Body of pancreas (tissue), 4 donors: ENCODE data around the gene SPNS3. TPM values are rescaled to one million over a fixed set of nuclear protein-coding genes. Genes with fewer than 3 reads are reported as not detected.

ENCODE experiments used
- ATAC-seq: fragments of 150-250 bp; one replicate; pipeline ENCODE4 v1.9.1; 2016
- DNase-seq, 4 donors: peaks; one replicate each; pipeline ENCODE4 v3.0.0-alpha.2; 2019
- H3K27ac ChIP-seq, 4 donors: fragments of 200-600 bp; sonication (generic); 1 replicate in 3 of 4; 2 replicates in 1 of 4; pipeline versions ENCODE4 v1.5.1 to v1.6.1; 2016 to 2019; ENCODE audit warnings: mild to moderate bottlenecking in 1 of 4, mixed read lengths in 1 of 4, moderate library complexity in 1 of 4
- H3K27me3 ChIP-seq, 2 donors: fragments of 200-600 bp; sonication (generic); one replicate each; pipeline ENCODE4 v1.6.0; 2016; ENCODE audit warnings: mild to moderate bottlenecking in 1 of 2
- H3K36me3 ChIP-seq, 2 donors: fragments of 200-600 bp; sonication (generic); replicated peaks in 1 of 2; 2 replicates each; pipeline ENCODE4 v1.5.1; 2016; ENCODE audit warnings: low read depth in 2 of 2; ENCODE audit not compliant: insufficient read depth in 1 of 2
- H3K4me1 ChIP-seq: fragments of 200-600 bp; sonication (generic); one replicate; pipeline ENCODE4 v1.6.0; 2016
- H3K4me3 ChIP-seq, 2 donors: fragments of 200-600 bp; sonication (generic); 1 replicate in 1 of 2; 2 replicates in 1 of 2; pipeline ENCODE4 v1.5.1; 2016 to 2019
- H3K9me3 ChIP-seq, 3 donors: fragments of 200-600 bp; sonication (generic); 1 replicate in 2 of 3; 2 replicates in 1 of 3; pipeline ENCODE4 v1.5.1; 2016
- POLR2A ChIP-seq, 3 donors: fragments of 450-650 bp; IDR thresholded peaks; one replicate each; pipeline ENCODE4 v1.6.1; 2016; ENCODE audit warnings: antibody characterized with exemption in 3 of 3, mild to moderate bottlenecking in 2 of 3
- WGBS, 2 donors: methylation state at CpG; one replicate each; pipeline ENCODE4 v1.1.5; 2017; 5-methylcytosine and 5-hydroxymethylcytosine counted together
- intact Hi-C: fragments of 100-400 bp; cut with DNase I; formaldehyde crosslinking; loops from one replicate; pipeline ENCODE4 v1.15.1; 2023
- total RNA-seq, 2 donors: library from RNA; depleted of rRNA; stranded (reverse); fragments of >200 nt; gene quantifications; one replicate each; pipeline ENCODE4 v1.1.0, GENCODE V29; 2016
- TF ChIP-seq, protein P1 (sequence below), 7 experiments: fragments of 450-650 bp in 4 of 7; fragments of 200-600 bp in 3 of 7; sonication (generic) in 3 of 7; IDR thresholded peaks; one replicate each; pipeline ENCODE4 v1.5.1; 2016 to 2019; ENCODE audit warnings: antibody characterized with exemption in 7 of 7

SPNS3 gene
- total RNA-seq, 2 donors from 2014 or later: not detected

DNA sequence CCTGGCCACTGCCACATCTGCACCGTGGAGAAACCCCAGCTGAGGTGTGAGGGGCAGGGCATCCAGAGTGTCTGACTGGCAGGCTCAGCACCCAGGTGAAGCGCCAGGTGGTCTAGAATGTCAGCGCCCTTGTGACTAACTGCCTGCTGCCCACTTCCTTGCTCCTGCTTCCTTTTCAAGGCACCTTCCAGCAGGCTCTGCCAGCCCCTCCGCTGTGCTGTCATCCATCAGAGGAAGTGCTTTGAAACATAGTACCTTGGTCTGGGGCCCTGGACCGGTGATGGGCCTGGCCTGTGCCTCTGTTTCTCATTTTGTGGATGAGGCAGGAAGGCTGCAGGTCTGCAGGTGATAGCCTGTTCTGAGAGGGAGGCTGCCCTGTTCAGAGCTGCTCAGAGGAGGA lies 70.4 kb downstream of the SPNS3 start:
- TF ChIP-seq, protein P1, sequence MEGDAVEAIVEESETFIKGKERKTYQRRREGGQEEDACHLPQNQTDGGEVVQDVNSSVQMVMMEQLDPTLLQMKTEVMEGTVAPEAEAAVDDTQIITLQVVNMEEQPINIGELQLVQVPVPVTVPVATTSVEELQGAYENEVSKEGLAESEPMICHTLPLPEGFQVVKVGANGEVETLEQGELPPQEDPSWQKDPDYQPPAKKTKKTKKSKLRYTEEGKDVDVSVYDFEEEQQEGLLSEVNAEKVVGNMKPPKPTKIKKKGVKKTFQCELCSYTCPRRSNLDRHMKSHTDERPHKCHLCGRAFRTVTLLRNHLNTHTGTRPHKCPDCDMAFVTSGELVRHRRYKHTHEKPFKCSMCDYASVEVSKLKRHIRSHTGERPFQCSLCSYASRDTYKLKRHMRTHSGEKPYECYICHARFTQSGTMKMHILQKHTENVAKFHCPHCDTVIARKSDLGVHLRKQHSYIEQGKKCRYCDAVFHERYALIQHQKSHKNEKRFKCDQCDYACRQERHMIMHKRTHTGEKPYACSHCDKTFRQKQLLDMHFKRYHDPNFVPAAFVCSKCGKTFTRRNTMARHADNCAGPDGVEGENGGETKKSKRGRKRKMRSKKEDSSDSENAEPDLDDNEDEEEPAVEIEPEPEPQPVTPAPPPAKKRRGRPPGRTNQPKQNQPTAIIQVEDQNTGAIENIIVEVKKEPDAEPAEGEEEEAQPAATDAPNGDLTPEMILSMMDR (IDR thresholded peaks at IDR 0.05): no peak
- no peak for TF ChIP-seq POLR2A (IDR thresholded peaks at IDR 0.05)
- intact Hi-C loops: no loop called here
- no peak for DNase-seq
- H3K4me3 ChIP-seq: no peak overlapping the region
- H3K4me1 ChIP-seq: peaks cover 83% of the 10 kb centered on the region
- H3K9me3 ChIP-seq: no peaks in the 10 kb centered on the region
- H3K27me3 ChIP-seq: no peaks in the 10 kb centered on the region
- 67 to 68% methylated on average over 1 to 5 of the region's 5 CpGs for WGBS, 2 donors
- no peak overlapping the region for H3K27ac ChIP-seq
- H3K36me3 ChIP-seq: no peaks in the 10 kb centered on the region
- no peak for ATAC-seq

DNA sequence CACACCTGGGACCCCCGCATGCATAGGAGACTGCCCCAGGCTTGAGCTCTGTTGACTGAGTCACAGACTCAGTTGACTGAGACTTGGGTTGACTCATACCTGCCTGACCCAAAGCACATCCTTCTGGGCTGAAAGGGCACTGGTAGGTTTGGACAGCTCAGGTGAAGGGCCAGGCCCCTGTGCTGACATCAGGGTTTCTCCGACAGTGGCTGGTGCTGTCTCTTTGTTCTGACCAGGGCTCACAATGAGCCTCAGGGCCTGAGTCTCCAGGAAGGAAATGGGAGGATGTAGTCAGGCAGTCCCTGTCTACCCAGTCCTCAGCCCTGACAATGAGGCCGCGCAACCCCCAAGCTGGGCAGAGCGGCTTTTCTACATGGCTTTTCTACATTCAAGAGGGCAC lies 71.4 kb downstream of the SPNS3 start:
- no peak for TF ChIP-seq POLR2A (IDR thresholded peaks at IDR 0.05)
- TF ChIP-seq, protein P1 (IDR thresholded peaks at IDR 0.05): no peak
- no peaks in the 10 kb centered on the region for H3K27me3 ChIP-seq
- WGBS, 2 donors: 69 to 100% methylated on average over 2 to 5 of the region's 5 CpGs
- H3K36me3 ChIP-seq: no peaks in the 10 kb centered on the region
- DNase-seq: no peak
- no peaks in the 10 kb centered on the region for H3K9me3 ChIP-seq
- intact Hi-C loops: no loop called here
- H3K4me1 ChIP-seq: peaks cover 83% of the 10 kb centered on the region
- ATAC-seq: no peak
- H3K27ac ChIP-seq: peak overlapping the region in 1 of 4 donors; percentile 29
- no peak overlapping the region for H3K4me3 ChIP-seq

DNA sequence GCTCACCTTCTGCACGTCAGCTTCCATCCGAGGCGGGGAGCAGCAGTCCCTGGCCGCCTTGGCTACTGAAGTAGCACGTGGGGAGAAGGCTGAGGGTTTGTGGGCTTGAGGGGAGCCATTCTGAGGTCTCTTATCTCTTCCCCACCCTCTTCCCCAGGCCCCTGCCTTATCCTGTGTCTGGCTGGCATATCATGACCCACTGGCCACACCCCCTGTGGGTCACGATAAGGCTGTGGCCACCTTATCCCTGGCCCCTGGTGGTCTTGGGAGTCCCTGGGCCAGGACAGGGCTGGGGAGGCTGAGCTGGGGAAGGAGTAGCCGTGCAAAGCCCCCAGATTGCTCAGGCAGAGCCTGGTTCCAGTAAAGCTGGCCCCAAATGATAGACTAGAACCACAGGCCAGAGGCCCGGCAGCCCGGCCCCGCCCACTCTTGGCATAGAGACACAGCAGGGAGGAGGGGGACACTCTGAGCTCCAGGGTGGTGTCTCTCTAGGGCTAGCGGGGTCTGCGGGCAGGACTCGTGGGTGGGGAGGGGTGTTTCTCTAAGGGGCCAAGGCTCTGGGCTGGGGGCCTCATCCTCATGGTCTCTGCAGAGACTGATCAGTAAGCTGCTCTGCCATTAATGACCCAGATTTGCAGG lies 72.6 kb downstream of the SPNS3 start:
- WGBS, 2 donors: 55 to 70% methylated on average over 9 to 13 of the region's 13 CpGs
- H3K4me3 ChIP-seq: no peak overlapping the region
- ATAC-seq: no peak

DNA sequence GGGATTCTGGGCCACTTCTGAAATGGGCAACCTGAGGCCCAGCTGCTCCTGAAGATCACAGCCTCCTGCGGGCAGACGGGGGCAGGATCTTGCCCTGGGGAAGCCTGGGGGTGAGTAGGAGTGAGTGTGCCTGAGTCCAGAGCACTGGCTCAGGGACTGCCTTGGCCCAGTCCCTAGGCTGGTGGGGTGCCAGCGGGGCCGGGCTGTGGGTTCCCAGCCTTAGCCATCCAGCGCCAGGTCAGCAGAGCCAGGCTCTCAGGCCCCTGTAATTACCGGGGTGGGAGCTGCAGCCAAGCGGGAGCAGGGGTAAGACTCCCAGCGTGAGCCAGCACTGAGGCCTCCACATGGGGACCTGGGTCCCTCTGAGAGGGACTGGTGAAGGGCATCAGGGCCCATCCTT lies 73.2 kb downstream of the SPNS3 start:
- 60 to 92% methylated on average over 5 to 8 of the region's 8 CpGs for WGBS, 2 donors
- no peak overlapping the region for H3K4me3 ChIP-seq
- H3K27me3 ChIP-seq: no peaks in the 10 kb centered on the region
- DNase-seq: no peak
- peak overlapping the region in 2 of 4 donors; percentile 15 to 33 for H3K27ac ChIP-seq
- intact Hi-C loops: no loop called here
- H3K4me1 ChIP-seq: peaks cover 83% of the 10 kb centered on the region
- no peaks in the 10 kb centered on the region for H3K36me3 ChIP-seq
- ATAC-seq: no peak
- TF ChIP-seq POLR2A (IDR thresholded peaks at IDR 0.05): no peak
- TF ChIP-seq, protein P1 (IDR thresholded peaks at IDR 0.05): no peak
- H3K9me3 ChIP-seq: no peaks in the 10 kb centered on the region

More for the DNA sequence above, 72.6 kb downstream of the SPNS3 start:
- peak overlapping the region in 1 of 4 donors; percentile 29 for H3K27ac ChIP-seq
- DNase-seq: no peak
- no peaks in the 10 kb centered on the region for H3K27me3 ChIP-seq
- H3K4me1 ChIP-seq: peaks cover 82% of the 10 kb centered on the region
- no peak for TF ChIP-seq POLR2A (IDR thresholded peaks at IDR 0.05)
- TF ChIP-seq, protein P1 (IDR thresholded peaks at IDR 0.05): no peak
- no peaks in the 10 kb centered on the region for H3K36me3 ChIP-seq
- intact Hi-C loops: no loop called here
- H3K9me3 ChIP-seq: no peaks in the 10 kb centered on the region
